WTC11 (cell line): ENCODE results near the gene TBRG1. TPM values are rescaled to one million over a fixed set of nuclear protein-coding genes. Genes with fewer than 3 reads are reported as not detected.
A peak's percentile ranks its signal among the peaks of the same experiment; 100 is the strongest.

Experiments
- ATAC-seq: fragments of 200-7000 bp; cut with Tn5 transposase; 2 replicates; pipeline ENCODE4 v1.10.0; 2021; ENCODE audit warnings: mild to moderate bottlenecking, moderate library complexity
- CTCF ChIA-PET: fragments of 300-600 bp; sonication (Branson Sonifier 250); formaldehyde crosslinking; loops from one replicate; lab custom pipeline; 2021; ENCODE audit warnings: antibody characterized with exemption; lab: Charles Lee
- POLR2A ChIA-PET: fragments of 350-600 bp; sonication (Branson Sonifier 250); formaldehyde crosslinking; loops from one replicate; lab custom pipeline; 2021; ENCODE audit warnings: antibody characterized with exemption; lab: Charles Lee
- DNase-seq: peaks from one replicate; pipeline ENCODE4 v3.0.0; 2021; ENCODE audit warnings: low spot score
- H3K27ac Mint-ChIP-seq: 2 replicates; pipeline ENCODE4 v1.8.0; 2021; ENCODE audit warnings: mixed read lengths
- H3K27me3 Mint-ChIP-seq: 2 replicates; pipeline ENCODE4 v1.8.0; 2021; ENCODE audit warnings: low read depth, mild to moderate bottlenecking, moderate library complexity, mixed read lengths
- H3K36me3 Mint-ChIP-seq: 2 replicates; pipeline ENCODE4 v1.8.0; 2021; ENCODE audit warnings: mixed read lengths
- H3K4me1 Mint-ChIP-seq: 2 replicates; pipeline ENCODE4 v1.8.0; 2022; ENCODE audit warnings: mixed read lengths
- H3K4me3 Mint-ChIP-seq: 2 replicates; pipeline ENCODE4 v1.8.0; 2021; ENCODE audit warnings: mild to moderate bottlenecking, moderate library complexity, mixed read lengths
- H3K9me3 Mint-ChIP-seq: 2 replicates; pipeline ENCODE4 v1.8.0; 2021; ENCODE audit warnings: mixed read lengths
- CREM ChIP-seq: sonication (generic); formaldehyde crosslinking; IDR thresholded peaks from 2 replicates; pipeline ENCODE4 v1.8.1; 2022; ENCODE audit warnings: mild to moderate bottlenecking, missing genetic modification reagents, moderate library complexity
- ESRRA ChIP-seq: sonication (generic); formaldehyde crosslinking; IDR thresholded peaks from 2 replicates; pipeline ENCODE4 v1.8.1; 2022; ENCODE audit warnings: mild to moderate bottlenecking, missing genetic modification reagents, borderline replicate concordance
- GABPB1 ChIP-seq: sonication (generic); formaldehyde crosslinking; IDR thresholded peaks from 2 replicates; pipeline ENCODE4 v1.8.1; 2023; ENCODE audit warnings: mild to moderate bottlenecking, missing genetic modification reagents
- HMGA2 ChIP-seq: fragments of 250-450 bp; sonication (Bioruptor Pico); IDR thresholded peaks from 2 replicates; pipeline ENCODE4 v1.4.0; 2021; ENCODE audit warnings: mild to moderate bottlenecking, moderate library complexity
- JUN ChIP-seq: sonication (generic); formaldehyde crosslinking; IDR thresholded peaks from 2 replicates; pipeline ENCODE4 v1.8.0; 2023; ENCODE audit warnings: mild to moderate bottlenecking, missing genetic modification reagents
- MXD4 ChIP-seq: fragments of 250-450 bp; sonication (Bioruptor Pico); IDR thresholded peaks from 2 replicates; pipeline ENCODE4 v1.8.0; 2021; ENCODE audit warnings: mild to moderate bottlenecking, moderate library complexity, borderline replicate concordance
- NFYB ChIP-seq: sonication (generic); formaldehyde crosslinking; conservative IDR thresholded peaks from 2 replicates; pipeline ENCODE4 v1.8.0; 2022; ENCODE audit warnings: low read depth, missing genetic modification reagents
- NR1H2 ChIP-seq: sonication (generic); formaldehyde crosslinking; IDR thresholded peaks from 2 replicates; pipeline ENCODE4 v1.9.0; 2021; ENCODE audit warnings: mild to moderate bottlenecking, moderate library complexity, missing genetic modification reagents
- NR3C1 ChIP-seq: sonication (generic); formaldehyde crosslinking; conservative IDR thresholded peaks from 2 replicates; pipeline ENCODE4 v1.8.1; 2023; ENCODE audit warnings: low read depth, mild to moderate bottlenecking, missing genetic modification reagents
- RORB ChIP-seq: fragments of 250-450 bp; sonication (Bioruptor Pico); IDR thresholded peaks from 2 replicates; pipeline ENCODE4 v1.9.0; 2021; ENCODE audit warnings: mild to moderate bottlenecking
- SMAD3 ChIP-seq: sonication (generic); formaldehyde crosslinking; IDR thresholded peaks from 2 replicates; pipeline ENCODE4 v1.8.0; 2022; ENCODE audit warnings: missing genetic modification reagents, mild to moderate bottlenecking, borderline replicate concordance
- SMAD4 ChIP-seq: sonication (generic); formaldehyde crosslinking; IDR thresholded peaks from 2 replicates; pipeline ENCODE4 v1.8.0; 2022; ENCODE audit warnings: mild to moderate bottlenecking, missing genetic modification reagents
- SOX15 ChIP-seq: fragments of 250-450 bp; sonication (Bioruptor Pico); IDR thresholded peaks from 2 replicates; pipeline ENCODE4 v1.9.0; 2021; ENCODE audit warnings: mild to moderate bottlenecking
- ZNF138 ChIP-seq: sonication (generic); formaldehyde crosslinking; conservative IDR thresholded peaks from 2 replicates; pipeline ENCODE4 v1.8.1; 2022; ENCODE audit warnings: mild to moderate bottlenecking, moderate library complexity, missing genetic modification reagents
- ZNF232 ChIP-seq: sonication (generic); formaldehyde crosslinking; IDR thresholded peaks from 2 replicates; pipeline ENCODE4 v1.8.0; 2022; ENCODE audit warnings: mild to moderate bottlenecking, missing genetic modification reagents
- ZNF263 ChIP-seq: sonication (generic); formaldehyde crosslinking; IDR thresholded peaks from 2 replicates; pipeline ENCODE4 v1.8.1; 2022; ENCODE audit warnings: low read depth, mild to moderate bottlenecking, moderate library complexity, missing genetic modification reagents
- ZNF423 ChIP-seq: fragments of 250-450 bp; sonication (Bioruptor Pico); IDR thresholded peaks from 2 replicates; pipeline ENCODE4 v2.1.2; 2022; ENCODE audit warnings: mild to moderate bottlenecking, moderate library complexity
- ZNF671 ChIP-seq: fragments of 250-450 bp; sonication (Bioruptor Pico); IDR thresholded peaks from 2 replicates; pipeline ENCODE4 v1.8.0; 2021; ENCODE audit warnings: mild to moderate bottlenecking
- total RNA-seq: library from RNA; stranded (reverse); gene quantifications from 3 replicates; pipeline ENCODE4 v1.2.3, GENCODE V29; 2021
- TF ChIP-seq, protein P1 (sequence below): sonication (generic); formaldehyde crosslinking; IDR thresholded peaks from 2 replicates; pipeline ENCODE4 v1.8.0; 2022; ENCODE audit warnings: mild to moderate bottlenecking, missing genetic modification reagents
- TF ChIP-seq, protein P2 (sequence below): sonication (generic); formaldehyde crosslinking; IDR thresholded peaks from 2 replicates; pipeline ENCODE4 v1.8.0; 2022; ENCODE audit warnings: missing genetic modification reagents
- TF ChIP-seq, protein P3 (sequence below): fragments of 200-600 bp; IDR thresholded peaks from 2 replicates; pipeline ENCODE4 v1.8.0; 2022; ENCODE audit warnings: antibody characterized with exemption
- TF ChIP-seq, protein P4 (sequence below): sonication (generic); formaldehyde crosslinking; IDR thresholded peaks from 2 replicates; pipeline ENCODE4 v1.8.1; 2022; ENCODE audit warnings: low read depth, mild to moderate bottlenecking, moderate library complexity, missing genetic modification reagents, borderline replicate concordance
- TF ChIP-seq, protein P5 (sequence below): sonication (generic); formaldehyde crosslinking; IDR thresholded peaks from 2 replicates; pipeline ENCODE4 v1.8.0; 2023; ENCODE audit warnings: mild to moderate bottlenecking, missing genetic modification reagents

The TBRG1 gene
- total RNA-seq, 1 experiment from 2014 or later: 30.0 TPM

DNA sequence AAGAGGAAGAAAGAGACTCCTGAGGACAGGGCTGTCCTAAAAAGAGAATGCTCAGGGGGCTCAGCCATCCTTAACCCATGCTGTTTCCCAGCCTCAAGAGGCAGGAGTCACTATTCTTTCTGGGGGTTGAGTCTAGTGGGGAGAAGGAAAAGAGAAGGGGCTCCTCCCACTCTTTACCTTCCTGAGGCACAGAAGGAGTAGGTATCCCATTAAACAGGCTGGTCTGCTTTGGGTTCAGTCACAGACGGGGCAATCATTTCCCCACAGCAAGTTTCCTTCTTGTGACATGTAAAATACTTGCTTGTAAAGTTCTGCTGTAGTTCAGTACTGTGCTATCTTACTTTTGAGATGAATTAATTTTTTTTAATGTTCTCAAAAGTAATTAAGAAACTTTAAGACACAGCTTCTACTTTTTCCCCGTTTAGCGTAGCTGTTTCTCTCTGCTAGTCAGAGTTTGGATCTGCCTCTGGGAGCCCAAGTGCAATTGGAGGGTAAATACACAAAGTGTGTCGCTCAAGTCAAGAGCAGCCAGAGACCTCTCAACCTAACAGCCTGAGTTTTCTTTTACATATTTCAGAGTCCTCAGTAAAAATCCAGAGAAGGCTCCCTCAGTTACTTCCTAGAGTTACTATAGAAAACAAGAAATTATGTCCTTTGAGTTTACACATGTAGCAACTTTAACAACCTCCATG lies 37.8 kb upstream of the TBRG1 start:
- peak; percentile 67 for ATAC-seq
- TF ChIP-seq CREM (CRISPR knock-in tag): no peak
- TF ChIP-seq HMGA2: no peak
- TF ChIP-seq, protein P1, sequence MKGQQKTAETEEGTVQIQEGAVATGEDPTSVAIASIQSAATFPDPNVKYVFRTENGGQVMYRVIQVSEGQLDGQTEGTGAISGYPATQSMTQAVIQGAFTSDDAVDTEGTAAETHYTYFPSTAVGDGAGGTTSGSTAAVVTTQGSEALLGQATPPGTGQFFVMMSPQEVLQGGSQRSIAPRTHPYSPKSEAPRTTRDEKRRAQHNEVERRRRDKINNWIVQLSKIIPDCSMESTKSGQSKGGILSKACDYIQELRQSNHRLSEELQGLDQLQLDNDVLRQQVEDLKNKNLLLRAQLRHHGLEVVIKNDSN: no peak
- TF ChIP-seq ZNF263 (CRISPR knock-in tag): no peak
- no peak for TF ChIP-seq ZNF671 (CRISPR knock-in tag)
- no peak for TF ChIP-seq SOX15 (CRISPR knock-in tag)
- no peak for TF ChIP-seq SMAD4 (CRISPR knock-in tag)
- TF ChIP-seq SMAD3 (CRISPR knock-in tag): no peak
- TF ChIP-seq, protein P2, sequence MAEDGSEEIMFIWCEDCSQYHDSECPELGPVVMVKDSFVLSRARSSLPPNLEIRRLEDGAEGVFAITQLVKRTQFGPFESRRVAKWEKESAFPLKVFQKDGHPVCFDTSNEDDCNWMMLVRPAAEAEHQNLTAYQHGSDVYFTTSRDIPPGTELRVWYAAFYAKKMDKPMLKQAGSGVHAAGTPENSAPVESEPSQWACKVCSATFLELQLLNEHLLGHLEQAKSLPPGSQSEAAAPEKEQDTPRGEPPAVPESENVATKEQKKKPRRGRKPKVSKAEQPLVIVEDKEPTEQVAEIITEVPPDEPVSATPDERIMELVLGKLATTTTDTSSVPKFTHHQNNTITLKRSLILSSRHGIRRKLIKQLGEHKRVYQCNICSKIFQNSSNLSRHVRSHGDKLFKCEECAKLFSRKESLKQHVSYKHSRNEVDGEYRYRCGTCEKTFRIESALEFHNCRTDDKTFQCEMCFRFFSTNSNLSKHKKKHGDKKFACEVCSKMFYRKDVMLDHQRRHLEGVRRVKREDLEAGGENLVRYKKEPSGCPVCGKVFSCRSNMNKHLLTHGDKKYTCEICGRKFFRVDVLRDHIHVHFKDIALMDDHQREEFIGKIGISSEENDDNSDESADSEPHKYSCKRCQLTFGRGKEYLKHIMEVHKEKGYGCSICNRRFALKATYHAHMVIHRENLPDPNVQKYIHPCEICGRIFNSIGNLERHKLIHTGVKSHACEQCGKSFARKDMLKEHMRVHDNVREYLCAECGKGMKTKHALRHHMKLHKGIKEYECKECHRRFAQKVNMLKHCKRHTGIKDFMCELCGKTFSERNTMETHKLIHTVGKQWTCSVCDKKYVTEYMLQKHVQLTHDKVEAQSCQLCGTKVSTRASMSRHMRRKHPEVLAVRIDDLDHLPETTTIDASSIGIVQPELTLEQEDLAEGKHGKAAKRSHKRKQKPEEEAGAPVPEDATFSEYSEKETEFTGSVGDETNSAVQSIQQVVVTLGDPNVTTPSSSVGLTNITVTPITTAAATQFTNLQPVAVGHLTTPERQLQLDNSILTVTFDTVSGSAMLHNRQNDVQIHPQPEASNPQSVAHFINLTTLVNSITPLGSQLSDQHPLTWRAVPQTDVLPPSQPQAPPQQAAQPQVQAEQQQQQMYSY (CRISPR knock-in tag): no peak
- no peak for TF ChIP-seq ESRRA (CRISPR knock-in tag)
- TF ChIP-seq NR3C1: no peak
- TF ChIP-seq RORB (CRISPR knock-in tag): no peak
- no peak for TF ChIP-seq MXD4 (CRISPR knock-in tag)
- no peak for TF ChIP-seq ZNF232
- no peaks in the 10 kb centered on the region for H3K9me3 Mint-ChIP-seq
- H3K27me3 Mint-ChIP-seq: no peaks in the 10 kb centered on the region
- no peak overlapping the region for H3K27ac Mint-ChIP-seq
- peaks cover 7% of the 10 kb centered on the region for H3K4me1 Mint-ChIP-seq
- no peak overlapping the region for H3K4me3 Mint-ChIP-seq
- no peak for DNase-seq
- H3K36me3 Mint-ChIP-seq: no peaks in the 10 kb centered on the region
- ChIA-PET POLR2A (no interaction called here), CTCF (interaction anchor here (0.7 to 2.7 kb wide), 12 partner anchors 9 to 515 kb away, joined by 3 to 20 read pairs (median 3); no protein-coding TSS in a partner anchor)

DNA sequence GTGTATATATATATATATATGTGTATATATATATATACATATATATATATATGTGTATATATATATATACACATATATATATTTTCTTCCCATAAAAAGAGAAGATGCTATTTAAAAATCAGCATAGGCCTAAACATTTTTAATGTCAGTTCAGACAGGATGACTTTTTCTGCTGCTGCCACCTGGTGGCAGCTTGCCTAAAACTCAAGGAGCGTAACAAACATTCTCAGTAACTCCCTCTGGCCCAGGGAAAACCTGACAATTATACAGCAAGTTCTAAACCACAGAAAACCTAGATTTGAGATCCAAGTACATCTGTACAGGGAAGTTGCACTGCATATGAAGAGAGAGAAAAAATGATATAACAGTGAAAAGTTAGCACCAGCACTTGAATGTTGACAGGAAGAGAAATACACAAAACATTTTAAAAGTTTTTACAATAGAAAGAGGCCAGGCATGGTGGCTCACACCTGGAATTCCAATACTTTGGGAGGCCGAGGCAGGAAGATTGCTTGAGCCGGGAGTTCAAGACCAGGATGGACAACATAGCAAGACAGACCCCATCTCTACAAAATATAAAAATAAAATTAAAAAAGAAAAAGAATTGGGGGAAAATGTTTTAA lies 36.3 kb upstream of the TBRG1 start:
- no peaks in the 10 kb centered on the region for H3K36me3 Mint-ChIP-seq
- H3K4me1 Mint-ChIP-seq: peaks cover 7% of the 10 kb centered on the region
- no peak for TF ChIP-seq NFYB (CRISPR knock-in tag)
- TF ChIP-seq, protein P3, sequence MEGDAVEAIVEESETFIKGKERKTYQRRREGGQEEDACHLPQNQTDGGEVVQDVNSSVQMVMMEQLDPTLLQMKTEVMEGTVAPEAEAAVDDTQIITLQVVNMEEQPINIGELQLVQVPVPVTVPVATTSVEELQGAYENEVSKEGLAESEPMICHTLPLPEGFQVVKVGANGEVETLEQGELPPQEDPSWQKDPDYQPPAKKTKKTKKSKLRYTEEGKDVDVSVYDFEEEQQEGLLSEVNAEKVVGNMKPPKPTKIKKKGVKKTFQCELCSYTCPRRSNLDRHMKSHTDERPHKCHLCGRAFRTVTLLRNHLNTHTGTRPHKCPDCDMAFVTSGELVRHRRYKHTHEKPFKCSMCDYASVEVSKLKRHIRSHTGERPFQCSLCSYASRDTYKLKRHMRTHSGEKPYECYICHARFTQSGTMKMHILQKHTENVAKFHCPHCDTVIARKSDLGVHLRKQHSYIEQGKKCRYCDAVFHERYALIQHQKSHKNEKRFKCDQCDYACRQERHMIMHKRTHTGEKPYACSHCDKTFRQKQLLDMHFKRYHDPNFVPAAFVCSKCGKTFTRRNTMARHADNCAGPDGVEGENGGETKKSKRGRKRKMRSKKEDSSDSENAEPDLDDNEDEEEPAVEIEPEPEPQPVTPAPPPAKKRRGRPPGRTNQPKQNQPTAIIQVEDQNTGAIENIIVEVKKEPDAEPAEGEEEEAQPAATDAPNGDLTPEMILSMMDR: peak; percentile 41

DNA sequence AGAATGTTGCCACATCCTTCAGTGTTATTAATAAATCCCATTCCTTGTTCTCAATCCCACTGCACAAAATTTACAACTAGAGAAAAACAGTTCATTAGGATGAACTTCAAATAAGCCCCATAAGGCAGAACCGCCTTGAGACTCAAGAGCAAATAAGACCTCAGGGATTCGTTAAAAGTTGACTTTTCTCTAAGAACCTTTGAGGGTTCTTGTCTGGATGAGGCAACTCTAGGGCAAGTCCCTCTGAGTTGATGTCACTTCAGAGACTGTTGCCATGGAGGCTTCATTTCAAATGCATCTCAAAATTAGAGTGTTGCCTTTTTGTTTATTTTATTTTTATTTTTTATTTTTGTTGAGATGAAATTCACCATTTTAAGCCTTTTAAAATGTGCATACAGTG lies 31.2 kb upstream of the TBRG1 start:
- Mint-ChIP-seq H3K36me3 (no peaks in the 10 kb centered on the region), H3K4me3 (no peak overlapping the region), H3K27ac (no peak overlapping the region), H3K27me3 (no peaks in the 10 kb centered on the region), H3K4me1 (no peaks in the 10 kb centered on the region), H3K9me3 (no peaks in the 10 kb centered on the region)
- ATAC-seq (no peak), DNase-seq (no peak)
- CTCF ChIA-PET: no interaction called here
- POLR2A ChIA-PET: no interaction called here
- TF ChIP-seq, protein P4, sequence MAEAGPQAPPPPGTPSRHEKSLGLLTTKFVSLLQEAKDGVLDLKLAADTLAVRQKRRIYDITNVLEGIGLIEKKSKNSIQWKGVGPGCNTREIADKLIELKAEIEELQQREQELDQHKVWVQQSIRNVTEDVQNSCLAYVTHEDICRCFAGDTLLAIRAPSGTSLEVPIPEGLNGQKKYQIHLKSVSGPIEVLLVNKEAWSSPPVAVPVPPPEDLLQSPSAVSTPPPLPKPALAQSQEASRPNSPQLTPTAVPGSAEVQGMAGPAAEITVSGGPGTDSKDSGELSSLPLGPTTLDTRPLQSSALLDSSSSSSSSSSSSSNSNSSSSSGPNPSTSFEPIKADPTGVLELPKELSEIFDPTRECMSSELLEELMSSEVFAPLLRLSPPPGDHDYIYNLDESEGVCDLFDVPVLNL (CRISPR knock-in tag): no peak
- TF ChIP-seq GABPB1 (no peak), ZNF138 (CRISPR knock-in tag) (no peak), ZNF423 (no peak), SMAD3 (CRISPR knock-in tag) (no peak), JUN (no peak), MXD4 (CRISPR knock-in tag) (no peak), NR1H2 (no peak)
- TF ChIP-seq, protein P5, sequence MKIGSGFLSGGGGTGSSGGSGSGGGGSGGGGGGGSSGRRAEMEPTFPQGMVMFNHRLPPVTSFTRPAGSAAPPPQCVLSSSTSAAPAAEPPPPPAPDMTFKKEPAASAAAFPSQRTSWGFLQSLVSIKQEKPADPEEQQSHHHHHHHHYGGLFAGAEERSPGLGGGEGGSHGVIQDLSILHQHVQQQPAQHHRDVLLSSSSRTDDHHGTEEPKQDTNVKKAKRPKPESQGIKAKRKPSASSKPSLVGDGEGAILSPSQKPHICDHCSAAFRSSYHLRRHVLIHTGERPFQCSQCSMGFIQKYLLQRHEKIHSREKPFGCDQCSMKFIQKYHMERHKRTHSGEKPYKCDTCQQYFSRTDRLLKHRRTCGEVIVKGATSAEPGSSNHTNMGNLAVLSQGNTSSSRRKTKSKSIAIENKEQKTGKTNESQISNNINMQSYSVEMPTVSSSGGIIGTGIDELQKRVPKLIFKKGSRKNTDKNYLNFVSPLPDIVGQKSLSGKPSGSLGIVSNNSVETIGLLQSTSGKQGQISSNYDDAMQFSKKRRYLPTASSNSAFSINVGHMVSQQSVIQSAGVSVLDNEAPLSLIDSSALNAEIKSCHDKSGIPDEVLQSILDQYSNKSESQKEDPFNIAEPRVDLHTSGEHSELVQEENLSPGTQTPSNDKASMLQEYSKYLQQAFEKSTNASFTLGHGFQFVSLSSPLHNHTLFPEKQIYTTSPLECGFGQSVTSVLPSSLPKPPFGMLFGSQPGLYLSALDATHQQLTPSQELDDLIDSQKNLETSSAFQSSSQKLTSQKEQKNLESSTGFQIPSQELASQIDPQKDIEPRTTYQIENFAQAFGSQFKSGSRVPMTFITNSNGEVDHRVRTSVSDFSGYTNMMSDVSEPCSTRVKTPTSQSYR (CRISPR knock-in tag): no peak

More for the DNA sequence above, 36.3 kb upstream of the TBRG1 start:
- CTCF ChIA-PET: interaction anchor here (0.6 to 1.9 kb wide), 7 partner anchors 15 to 184 kb away, joined by 3 to 8 read pairs (median 3); no protein-coding TSS in a partner anchor
- H3K4me3 Mint-ChIP-seq: no peak overlapping the region
- POLR2A ChIA-PET: no interaction called here
- no peaks in the 10 kb centered on the region for H3K27me3 Mint-ChIP-seq
- ATAC-seq (peak; percentile 65), DNase-seq (peak; percentile 59)
- H3K9me3 Mint-ChIP-seq: no peaks in the 10 kb centered on the region
- no peak overlapping the region for H3K27ac Mint-ChIP-seq
